HEK293 (cell line): ENCODE results near the gene WDR86.

Experiments used
- CTCF ChIA-PET: fragments of 350-600 bp; formaldehyde crosslinking; extraction: SDS; loops from one replicate; lab custom pipeline; 2021; ENCODE audit warnings: antibody characterized with exemption; lab: Yijun Ruan, JAX
- POLR2A ChIA-PET: fragments of 300-600 bp; formaldehyde crosslinking; extraction: SDS; loops from one replicate; lab custom pipeline; 2020; ENCODE audit warnings: antibody characterized with exemption, inconsistent platforms; lab: Yijun Ruan, JAX
- H3K27ac ChIP-seq: fragments of 200-500 bp; sonication (Bioruptor generic); 2 replicates; pipeline ENCODE4 v1.5.1; 2014; ENCODE audit warnings: low read depth, low read length, control low read depth, inconsistent platforms; ENCODE audit errors: extremely low read depth
- H3K36me3 ChIP-seq, 2 experiments: fragments of 200-500 bp in 1 of 2; sonication (Bioruptor generic) in 1 of 2; 1 replicate in 1 of 2; 2 replicates in 1 of 2; pipeline ENCODE4 v1.5.1; 2014 to 2017; ENCODE audit warnings: inconsistent platforms in 2 of 2, low read length in 2 of 2; ENCODE audit not compliant: control insufficient read depth in 2 of 2, insufficient read depth in 1 of 2
- H3K4me1 ChIP-seq: fragments of 200-500 bp; sonication (Bioruptor generic); 2 replicates; pipeline ENCODE4 v1.5.1; 2014; ENCODE audit warnings: mild to moderate bottlenecking, low read length, inconsistent platforms; ENCODE audit not compliant: control insufficient read depth, insufficient read depth
- H3K4me3 ChIP-seq: 2 replicates; pipeline ENCODE4 v1.5.1; 2011; ENCODE audit warnings: low read depth, mild to moderate bottlenecking, control low read depth, low read length, moderate library complexity
- H3K9me3 ChIP-seq: fragments of 200-500 bp; sonication (Bioruptor generic); 2 replicates; pipeline ENCODE4 v1.5.1; 2014; ENCODE audit warnings: low read depth, low read length, inconsistent platforms; ENCODE audit not compliant: control insufficient read depth, insufficient read depth
- PRDM1 ChIP-seq: fragments of 450-650 bp; formaldehyde crosslinking; IDR thresholded peaks from 2 replicates; pipeline ENCODE4; 2016; ENCODE audit warnings: missing biosample characterization, missing genetic modification characterization
- PRDM10 ChIP-seq: fragments of 450-650 bp; formaldehyde crosslinking; IDR thresholded peaks from 2 replicates; pipeline ENCODE4 v1.5.1; 2016; ENCODE audit warnings: missing biosample characterization, missing genetic modification characterization
- SP3 ChIP-seq: fragments of 450-650 bp; formaldehyde crosslinking; IDR thresholded peaks from 2 replicates; pipeline ENCODE4 v1.5.1; 2016; ENCODE audit warnings: missing biosample characterization, missing genetic modification characterization
- TCF7L2 ChIP-seq: IDR thresholded peaks from 2 replicates; pipeline ENCODE4 v1.6.1; 2011; ENCODE audit warnings: low read depth, mild to moderate bottlenecking, inconsistent platforms, low read length, moderate library complexity, borderline replicate concordance
- ZFP41 ChIP-seq: fragments of 450-650 bp; formaldehyde crosslinking; IDR thresholded peaks from 2 replicates; pipeline ENCODE4 v1.5.1; 2016; ENCODE audit warnings: missing biosample characterization, missing genetic modification characterization, borderline replicate concordance
- ZFP69B ChIP-seq: fragments of 450-650 bp; formaldehyde crosslinking; IDR thresholded peaks from 2 replicates; pipeline ENCODE4 v1.5.1; 2016; ENCODE audit warnings: missing biosample characterization, missing genetic modification characterization
- ZNF174 ChIP-seq: fragments of 450-650 bp; formaldehyde crosslinking; IDR thresholded peaks from 2 replicates; pipeline ENCODE4 v1.5.0; 2017; ENCODE audit warnings: missing biosample characterization, mild to moderate bottlenecking, missing genetic modification characterization
- ZNF354C ChIP-seq: fragments of 450-650 bp; formaldehyde crosslinking; IDR thresholded peaks from 2 replicates; pipeline ENCODE4 v1.5.1; 2016; ENCODE audit warnings: missing biosample characterization, missing genetic modification characterization, low read depth, borderline replicate concordance
- ZNF433 ChIP-seq: fragments of 450-650 bp; formaldehyde crosslinking; IDR thresholded peaks from 2 replicates; pipeline ENCODE4 v1.5.1; 2016; ENCODE audit warnings: missing biosample characterization, missing genetic modification characterization, low read depth
- ZNF488 ChIP-seq: fragments of 450-650 bp; formaldehyde crosslinking; IDR thresholded peaks from 2 replicates; pipeline ENCODE4 v1.5.1; 2016; ENCODE audit warnings: missing biosample characterization, missing genetic modification characterization
- ZNF558 ChIP-seq: fragments of 450-650 bp; formaldehyde crosslinking; IDR thresholded peaks from 2 replicates; pipeline ENCODE4 v1.5.1; 2016; ENCODE audit warnings: missing biosample characterization, missing genetic modification characterization
- ZNF707 ChIP-seq: fragments of 450-650 bp; formaldehyde crosslinking; IDR thresholded peaks from 2 replicates; pipeline ENCODE4 v1.5.1; 2016; ENCODE audit warnings: missing biosample characterization, missing genetic modification characterization
- ZSCAN23 ChIP-seq: fragments of 450-650 bp; formaldehyde crosslinking; IDR thresholded peaks from 2 replicates; pipeline ENCODE4 v1.5.1; 2016; ENCODE audit warnings: missing biosample characterization, missing genetic modification characterization
- ZSCAN30 ChIP-seq: fragments of 450-650 bp; IDR thresholded peaks from 2 replicates; pipeline ENCODE4 v1.5.1; 2018; ENCODE audit warnings: missing biosample characterization, mild to moderate bottlenecking, missing genetic modification characterization, moderate library complexity
- TF ChIP-seq, protein P1 (sequence below): fragments of 450-650 bp; formaldehyde crosslinking; IDR thresholded peaks from 2 replicates; pipeline ENCODE4 v1.5.1; 2016; ENCODE audit warnings: missing biosample characterization, missing genetic modification characterization
- TF ChIP-seq, protein P2 (sequence below): fragments of 450-650 bp; IDR thresholded peaks from 2 replicates; pipeline ENCODE4 v1.5.1; 2018; ENCODE audit warnings: missing biosample characterization, missing genetic modification characterization

Gene WDR86

DNA sequence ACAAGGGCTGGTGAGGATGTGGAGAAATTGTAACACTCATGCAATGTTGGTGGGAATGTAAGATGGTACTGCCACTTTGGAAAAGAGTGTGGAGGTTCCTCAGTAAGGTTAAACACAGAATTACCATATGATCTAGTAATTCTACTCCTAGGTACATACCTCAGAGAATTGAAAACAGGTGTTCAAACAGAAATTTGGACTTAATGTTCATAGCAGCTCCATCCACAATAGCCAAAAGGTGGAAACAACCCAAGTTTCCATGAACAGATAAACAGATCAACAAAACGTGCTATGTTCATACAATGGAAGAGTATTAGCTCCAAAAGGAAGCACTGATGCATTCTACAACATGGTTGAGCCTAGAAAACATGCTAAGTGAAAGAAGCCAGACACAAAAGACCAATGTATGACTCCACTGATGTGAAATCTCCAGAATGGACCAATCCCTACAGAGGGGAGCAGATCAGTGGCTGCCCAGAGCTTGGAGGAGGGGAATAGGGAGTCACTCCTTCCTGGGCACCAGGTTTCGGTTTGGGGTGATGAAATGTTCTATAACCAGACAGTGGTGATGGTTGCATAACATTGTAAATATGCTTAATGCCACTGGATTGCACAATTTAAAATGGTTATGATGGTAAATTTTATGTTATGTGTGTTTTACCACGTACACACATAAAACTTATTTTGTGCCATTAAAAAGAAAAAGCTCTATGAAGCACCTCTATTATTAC is 5.7 kb upstream of the WDR86 start:
- CTCF ChIA-PET, result interaction anchor here (0.6 to 1.4 kb wide), 4 partner anchors 10 to 367 kb away, joined by 3 to 4 read pairs (median 4); no protein-coding TSS in a partner anchor

GRCh38 chr7:151413241-151413640 is 3.4 kb upstream of the WDR86 start:
- Histone ChIP-seq H3K4me1 (no peaks in the 10 kb centered on the region), H3K36me3 (no peaks in the 10 kb centered on the region), H3K27ac (no peak overlapping the region), H3K9me3 (no peaks in the 10 kb centered on the region), H3K4me3 (no peak overlapping the region)
- ChIA-PET CTCF (no interaction called here), POLR2A (no interaction called here)
- TF ChIP-seq ZNF707 (no peak), ZNF488 (tag by site-specific recombination) (no peak), SP3 (tag by site-specific recombination) (no peak), ZNF174 (tag by site-specific recombination) (no peak), TCF7L2 (no peak), PRDM1 (tag by site-specific recombination) (no peak), ZSCAN30 (no peak)

More for the DNA sequence above, 5.7 kb upstream of the WDR86 start:
- H3K36me3 ChIP-seq, result no peaks in the 10 kb centered on the region
- TF ChIP-seq ZFP69B (tag by site-specific recombination) (no peak), ZNF558 (tag by site-specific recombination) (no peak), ZNF433 (no peak), ZNF354C (tag by site-specific recombination) (no peak), ZFP41 (tag by site-specific recombination) (no peak), ZSCAN23 (tag by site-specific recombination) (no peak), PRDM10 (tag by site-specific recombination) (peak; percentile 30; the same call in 1 of the 2 replicates)
- TF ChIP-seq, protein P1, sequence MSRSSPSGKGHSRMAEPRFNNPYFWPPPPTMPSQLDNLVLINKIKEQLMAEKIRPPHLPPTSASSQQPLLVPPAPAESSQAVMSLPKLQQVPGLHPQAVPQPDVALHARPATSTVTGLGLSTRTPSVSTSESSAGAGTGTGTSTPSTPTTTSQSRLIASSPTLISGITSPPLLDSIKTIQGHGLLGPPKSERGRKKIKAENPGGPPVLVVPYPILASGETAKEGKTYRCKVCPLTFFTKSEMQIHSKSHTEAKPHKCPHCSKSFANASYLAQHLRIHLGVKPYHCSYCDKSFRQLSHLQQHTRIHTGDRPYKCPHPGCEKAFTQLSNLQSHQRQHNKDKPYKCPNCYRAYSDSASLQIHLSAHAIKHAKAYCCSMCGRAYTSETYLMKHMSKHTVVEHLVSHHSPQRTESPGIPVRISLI (tag by site-specific recombination), result no peak
- TF ChIP-seq, protein P2, sequence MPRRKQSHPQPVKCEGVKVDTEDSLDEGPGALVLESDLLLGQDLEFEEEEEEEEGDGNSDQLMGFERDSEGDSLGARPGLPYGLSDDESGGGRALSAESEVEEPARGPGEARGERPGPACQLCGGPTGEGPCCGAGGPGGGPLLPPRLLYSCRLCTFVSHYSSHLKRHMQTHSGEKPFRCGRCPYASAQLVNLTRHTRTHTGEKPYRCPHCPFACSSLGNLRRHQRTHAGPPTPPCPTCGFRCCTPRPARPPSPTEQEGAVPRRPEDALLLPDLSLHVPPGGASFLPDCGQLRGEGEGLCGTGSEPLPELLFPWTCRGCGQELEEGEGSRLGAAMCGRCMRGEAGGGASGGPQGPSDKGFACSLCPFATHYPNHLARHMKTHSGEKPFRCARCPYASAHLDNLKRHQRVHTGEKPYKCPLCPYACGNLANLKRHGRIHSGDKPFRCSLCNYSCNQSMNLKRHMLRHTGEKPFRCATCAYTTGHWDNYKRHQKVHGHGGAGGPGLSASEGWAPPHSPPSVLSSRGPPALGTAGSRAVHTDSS (tag by site-specific recombination), result no peak
- TF ChIP-seq, all 188 proteins: peak for 1
- Histone ChIP-seq H3K4me1 (no peaks in the 10 kb centered on the region), H3K27ac (no peak overlapping the region), H3K4me3 (no peak overlapping the region), H3K9me3 (no peaks in the 10 kb centered on the region)
- POLR2A ChIA-PET, result interaction anchor here (0.6 kb wide), 1 partner anchor 39 kb away, joined by 3 read pairs; no protein-coding TSS in a partner anchor
